Small intestine (tissue), 7 donors: Measurements from ENCODE around the gene CDX2. TPM values are rescaled to one million over a fixed set of nuclear protein-coding genes. Genes with fewer than 3 reads are reported as not detected.

ENCODE experiments used
- DNase-seq, 2 donors: peaks; one replicate each; pipeline versions ENCODE4 v3.0.0 to v3.0.0-alpha.2; 2013
- FAIRE-seq: peaks from 2 replicates; lab custom pipeline; 2012; peaks lifted over from hg19 to GRCh38; lab: Jason Lieb, UNC
- H3K27ac ChIP-seq, 3 donors: one replicate each; pipeline ENCODE4 v1.5.1; 2013; ENCODE audit warnings: low read length in 2 of 3, mild to moderate bottlenecking in 2 of 3, control low read depth in 1 of 3, inconsistent platforms in 1 of 3, low read depth in 1 of 3, moderate library complexity in 1 of 3
- H3K27me3 ChIP-seq, 3 donors: one replicate each; pipeline ENCODE4 v1.6.1; 2013; ENCODE audit warnings: low read length in 3 of 3, inconsistent platforms in 1 of 3; ENCODE audit not compliant: control insufficient read depth in 3 of 3, insufficient read depth in 3 of 3
- H3K36me3 ChIP-seq, 3 donors: one replicate each; pipeline ENCODE4 v1.6.1; 2013; ENCODE audit warnings: low read length in 3 of 3, inconsistent platforms in 1 of 3, low read depth in 1 of 3, mild to moderate bottlenecking in 1 of 3, moderate library complexity in 1 of 3; ENCODE audit not compliant: control insufficient read depth in 3 of 3, insufficient read depth in 2 of 3
- H3K4me1 ChIP-seq, 3 donors: one replicate each; pipeline ENCODE4 v1.6.1; 2013; ENCODE audit warnings: low read length in 2 of 3, inconsistent platforms in 1 of 3, low read depth in 1 of 3, mild to moderate bottlenecking in 1 of 3, moderate library complexity in 1 of 3; ENCODE audit not compliant: control insufficient read depth in 3 of 3, insufficient read depth in 2 of 3
- H3K4me3 ChIP-seq, 3 donors: one replicate each; pipeline ENCODE4 v1.5.1; 2013; ENCODE audit warnings: low read length in 3 of 3, control low read depth in 1 of 3, inconsistent platforms in 1 of 3, low read depth in 1 of 3, mild to moderate bottlenecking in 1 of 3, moderate library complexity in 1 of 3
- H3K9me3 ChIP-seq, 2 donors: one replicate each; pipeline ENCODE4 v1.6.1; 2013; ENCODE audit warnings: low read depth in 1 of 2, low read length in 1 of 2; ENCODE audit not compliant: control insufficient read depth in 2 of 2, insufficient read depth in 1 of 2
- WGBS, 3 donors: extraction: QIAGEN DNeasy Blood & Tissue Kit; methylation state at CpG; one replicate each; pipeline ENCODE4 v1.1.7; 2013; 5-methylcytosine and 5-hydroxymethylcytosine counted together
- polyA plus RNA-seq, 4 donors: library from polyadenylated mRNA; stranded (reverse) in 3 of 4; unstranded in 1 of 4; fragments of 200-250 nt in 3 of 4; fragments of 120-200 nt in 1 of 4; gene quantifications; one replicate each; pipeline versions ENCODE4 v1.2.1 to v1.2.3, GENCODE V29; 2013
- donor health status: healthy with polysubstance abuse.
- donor health status: control.
- donor health status: control.
- donor health status: Bipolar disorder and iron deficiency.
- donor health status: healthy.

CDX2 gene
- polyA plus RNA-seq, 4 donors = 66.2 to 187 (median 93.4) TPM

GRCh38 chr13:28002886-28003698, 34.0 kb upstream of the CDX2 start:
- no peak for FAIRE-seq
- Histone ChIP-seq H3K36me3 (no peaks in the 10 kb centered on the region), H3K9me3 (no peaks in the 10 kb centered on the region), H3K4me1 (no peaks in the 10 kb centered on the region), H3K27me3 (peaks cover 0 to 2% (median 0%) of the 10 kb centered on the region in 3 donors), H3K4me3 (no peak overlapping the region), H3K27ac (no peak overlapping the region)
- no peak for DNase-seq
- 71 to 78% (median 78%) methylated on average over 6 of the region's 6 CpGs for WGBS, 3 donors

- WGBS, 3 donors = 80 to 87% (median 83%) methylated on average over 15 to 20 of the region's 20 CpGs
- DNase-seq (no peak), FAIRE-seq (no peak)
- no peak overlapping the region for H3K27ac ChIP-seq
- no peaks in the 10 kb centered on the region for H3K36me3 ChIP-seq
- H3K27me3 ChIP-seq = peaks cover 0 to 2% (median 0%) of the 10 kb centered on the region in 3 donors
- no peak overlapping the region for H3K4me3 ChIP-seq
- no peaks in the 10 kb centered on the region for H3K4me1 ChIP-seq
- no peaks in the 10 kb centered on the region for H3K9me3 ChIP-seq
Measured at GRCh38 chr13:28001837-28002473, 32.8 kb upstream of the CDX2 start.

DNA sequence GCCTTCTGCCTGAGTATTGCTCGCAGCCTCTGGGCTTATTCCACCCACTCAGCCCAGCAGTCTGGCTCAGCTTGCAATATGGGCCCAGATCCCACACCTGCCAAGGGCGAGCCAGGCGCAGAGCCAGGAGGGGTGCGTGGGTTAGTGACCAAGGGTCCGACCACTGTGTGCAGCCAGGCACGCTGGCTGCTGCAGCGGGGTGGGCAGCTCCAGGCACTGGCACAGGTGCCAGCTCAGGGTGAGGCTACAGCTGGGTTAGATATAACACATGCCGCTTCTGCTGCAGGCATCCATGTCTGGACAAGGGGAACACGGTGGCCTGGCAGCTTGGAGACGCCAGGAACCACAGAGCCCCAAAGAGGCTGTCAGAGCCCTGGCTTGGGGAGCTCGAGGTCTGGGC, 31.9 kb upstream of the CDX2 start:
- H3K4me1 ChIP-seq = no peaks in the 10 kb centered on the region
- no peak for FAIRE-seq
- H3K27ac ChIP-seq = no peak overlapping the region
- no peaks in the 10 kb centered on the region for H3K9me3 ChIP-seq
- H3K4me3 ChIP-seq = no peak overlapping the region
- no peaks in the 10 kb centered on the region for H3K36me3 ChIP-seq
- H3K27me3 ChIP-seq = peaks cover 0 to 2% (median 0%) of the 10 kb centered on the region in 3 donors
- DNase-seq = no peak
- 89 to 93% (median 91%) methylated on average over 11 of the region's 11 CpGs for WGBS, 3 donors

GRCh38 chr13:28000567-28000966, 31.5 kb upstream of the CDX2 start:
- FAIRE-seq (no peak), DNase-seq (no peak)
- no peaks in the 10 kb centered on the region for H3K4me1 ChIP-seq
- WGBS, 3 donors = 43 to 65% (median 65%) methylated on average over 5 of the region's 5 CpGs
- no peaks in the 10 kb centered on the region for H3K36me3 ChIP-seq
- no peaks in the 10 kb centered on the region for H3K9me3 ChIP-seq
- peaks cover 0 to 2% (median 0%) of the 10 kb centered on the region in 3 donors for H3K27me3 ChIP-seq
- no peak overlapping the region for H3K27ac ChIP-seq
- H3K4me3 ChIP-seq = no peak overlapping the region

- Histone ChIP-seq H3K9me3 (no peaks in the 10 kb centered on the region), H3K36me3 (no peaks in the 10 kb centered on the region), H3K27ac (no peak overlapping the region), H3K4me3 (no peak overlapping the region), H3K27me3 (peaks cover 0 to 2% (median 0%) of the 10 kb centered on the region in 3 donors), H3K4me1 (no peaks in the 10 kb centered on the region)
- peak; percentile 70 to 74 for DNase-seq
- WGBS, 3 donors = 21 to 46% (median 42%) methylated on average over 7 of the region's 7 CpGs
- FAIRE-seq = no peak
Measured at GRCh38 chr13:27997904-27998522, 28.9 kb upstream of the CDX2 start.

- Histone ChIP-seq H3K36me3 (peaks cover 0 to 20% (median 0%) of the 10 kb centered on the region in 3 donors), H3K4me1 (no peaks in the 10 kb centered on the region), H3K27me3 (no peaks in the 10 kb centered on the region), H3K4me3 (no peak overlapping the region), H3K27ac (no peak overlapping the region), H3K9me3 (no peaks in the 10 kb centered on the region)
- 83 to 95% (median 92%) methylated on average over 6 of the region's 6 CpGs for WGBS, 3 donors
- FAIRE-seq = no peak
- no peak for DNase-seq
Measured at GRCh38 chr13:27991881-27992280, 22.8 kb upstream of the CDX2 start.

GRCh38 chr13:27988520-27988919, 19.4 kb upstream of the CDX2 start, which contains the start of gene URAD:
URAD (minus strand) TSS chr13:27988693; CDS start chr13:27988637, 56 bp downstream.
- WGBS, 3 donors = 81 to 90% (median 84%) methylated on average over 11 of the region's 11 CpGs
- no peak for FAIRE-seq

GRCh38 chr13:27985600-27985999, 16.5 kb upstream of the CDX2 start:
- H3K27me3 ChIP-seq = peaks cover 0 to 16% (median 8%) of the 10 kb centered on the region in 3 donors
- no peak for FAIRE-seq
- no peak overlapping the region for H3K27ac ChIP-seq
- peaks cover 0 to 31% (median 0%) of the 10 kb centered on the region in 3 donors for H3K36me3 ChIP-seq
- H3K4me1 ChIP-seq = peaks cover 0 to 7% (median 0%) of the 10 kb centered on the region in 3 donors
- no peaks in the 10 kb centered on the region for H3K9me3 ChIP-seq
- H3K4me3 ChIP-seq = no peak overlapping the region
- 81 to 93% (median 90%) methylated on average over 1 of the region's 1 CpG for WGBS, 3 donors
- no peak for DNase-seq

More at GRCh38 chr13:27988520-27988919, 19.4 kb upstream of the CDX2 start, which contains the start of gene URAD:
- no peak within 1 kb of the TSS for H3K4me3 ChIP-seq
- H3K4me1 ChIP-seq = no peaks in the 10 kb centered on the region
- peaks cover 0 to 37% (median 0%) of the 10 kb centered on the region in 3 donors for H3K36me3 ChIP-seq
- no peak within 1 kb of the TSS for H3K27ac ChIP-seq
- DNase-seq = no peak
- peaks cover 0 to 3% (median 0%) of the 10 kb centered on the region in 3 donors for H3K27me3 ChIP-seq
- no peaks in the 10 kb centered on the region for H3K9me3 ChIP-seq
